ENCODE data around the gene CRYBB1. TPM values are rescaled to one million over a fixed set of nuclear protein-coding genes. Genes with fewer than 3 reads are reported as not detected.

CRYBB1 gene
- total RNA-seq, 1 experiment from 2014 or later: not detected

GRCh38 chr22:26616650-26617049 is 1.2 kb downstream of the CRYBB1 start:
- in situ Hi-C loops (cut with HindIII; ENCODE audit: low pct_unique_long_range_greater_than_20kb, low sequenced_read_pairs): no loop called here

GRCh38 chr22:26615830-26616435 is 1.9 kb downstream of the CRYBB1 start:
- no peak overlapping the region for H3K27ac ChIP-seq (ENCODE audit: low read length)
- TF ChIP-seq REST (IDR thresholded peaks at IDR 0.05; ENCODE audit: insufficient read depth in 1 of 2, low read depth in 2 of 2, low read length in 1 of 2): no peak
- no peak for TF ChIP-seq CTCF (IDR thresholded peaks at IDR 0.05)
- TF ChIP-seq POLR2AphosphoS5 (IDR thresholded peaks at IDR 0.05; ENCODE audit: low read depth, low read length): no peak
- no peak for TF ChIP-seq TCF7L2 (IDR thresholded peaks at IDR 0.05; ENCODE audit: low read depth, low read length)
- no peak for TF ChIP-seq SIN3A (IDR thresholded peaks at IDR 0.05; ENCODE audit: borderline replicate concordance, insufficient read depth, low read depth, low read length)
- H3K9me3 ChIP-seq (ENCODE audit: control insufficient read depth, insufficient read depth, low read depth, low read length): no peaks in the 10 kb centered on the region
- no peaks in the 10 kb centered on the region for H3K36me3 ChIP-seq (ENCODE audit: control insufficient read depth, insufficient read depth, low read length)
- no TSS peak for BruUV-seq (replicated peaks)
- H3K4me1 ChIP-seq (ENCODE audit: control insufficient read depth, insufficient read depth, low read length): no peaks in the 10 kb centered on the region
- ChIA-PET POLR2A (no interaction called here), CTCF (no interaction called here)
- H3K27me3 ChIP-seq (ENCODE audit: control insufficient read depth, insufficient read depth, low read length): no peaks in the 10 kb centered on the region
- no peak for DNase-seq (ENCODE audit: low read depth, low spot score)
- ATAC-seq: no peak
- intact Hi-C loops (cut with micrococcal nuclease; ENCODE audit: unreplicated experiment): no loop called here
- in situ Hi-C loops (cut with HindIII; ENCODE audit: low pct_unique_long_range_greater_than_20kb, low sequenced_read_pairs): no loop called here
- no peak overlapping the region for H3K4me3 ChIP-seq (ENCODE audit: low read depth in 2 of 2, low read length in 2 of 2)

More at GRCh38 chr22:26616650-26617049, 1.2 kb downstream of the CRYBB1 start:
- H3K9me3 ChIP-seq (ENCODE audit: control insufficient read depth, insufficient read depth, low read depth, low read length): no peaks in the 10 kb centered on the region
- ATAC-seq (no peak), DNase-seq (ENCODE audit: low read depth, low spot score) (no peak)
- ChIA-PET CTCF (no interaction called here), POLR2A (no interaction called here)
- no peaks in the 10 kb centered on the region for H3K27me3 ChIP-seq (ENCODE audit: control insufficient read depth, insufficient read depth, low read length)
- BruUV-seq (replicated peaks): no TSS peak
- intact Hi-C loops (cut with micrococcal nuclease; ENCODE audit: unreplicated experiment): no loop called here
- no peaks in the 10 kb centered on the region for H3K4me1 ChIP-seq (ENCODE audit: control insufficient read depth, insufficient read depth, low read length)
- H3K36me3 ChIP-seq (ENCODE audit: control insufficient read depth, insufficient read depth, low read length): no peaks in the 10 kb centered on the region
- no peak overlapping the region for H3K27ac ChIP-seq (ENCODE audit: low read length)
- no peak for TF ChIP-seq REST (IDR thresholded peaks at IDR 0.05; ENCODE audit: insufficient read depth in 1 of 2, low read depth in 2 of 2, low read length in 1 of 2)
- H3K4me3 ChIP-seq (ENCODE audit: low read depth in 2 of 2, low read length in 2 of 2): no peak overlapping the region

All from Panc1 (cell line).